Kidney (tissue), 14 donors: ENCODE results near the gene DOHH. TPM values are rescaled to one million over a fixed set of nuclear protein-coding genes. Genes with fewer than 3 reads are reported as not detected.

ENCODE experiments used
- DNase-seq, 5 donors: peaks; one replicate each; pipeline ENCODE4 v3.0.0-alpha.2; 2013 to 2020
- FAIRE-seq: peaks from 2 replicates; lab custom pipeline; 2012; peaks lifted over from hg19 to GRCh38; lab: Jason Lieb, UNC
- H3K27ac ChIP-seq, 2 donors: one replicate each; pipeline ENCODE4 v1.7.0; 2013; ENCODE audit warnings: low read depth in 2 of 2, low read length in 2 of 2, inconsistent platforms in 1 of 2
- H3K27me3 ChIP-seq: one replicate; pipeline ENCODE4 v1.7.1; 2013; ENCODE audit warnings: low read length, inconsistent platforms; ENCODE audit not compliant: control insufficient read depth, insufficient read depth
- H3K36me3 ChIP-seq, 3 donors: one replicate each; pipeline versions ENCODE4 v1.7.0 to v1.7.1; 2013; ENCODE audit warnings: low read length in 3 of 3, control low read depth in 1 of 3, inconsistent platforms in 1 of 3; ENCODE audit not compliant: insufficient read depth in 3 of 3, control insufficient read depth in 2 of 3
- H3K4me1 ChIP-seq, 3 donors: one replicate each; pipeline versions ENCODE4 v1.7.0 to v1.7.1; 2013; ENCODE audit warnings: low read length in 3 of 3, inconsistent platforms in 1 of 3, low read depth in 1 of 3; ENCODE audit not compliant: control insufficient read depth in 2 of 3, insufficient read depth in 2 of 3
- H3K4me3 ChIP-seq, 3 donors: one replicate each; pipeline versions ENCODE4 v1.7.0 to v1.8.1; 2013; ENCODE audit warnings: low read length in 3 of 3, control low read depth in 1 of 3, inconsistent platforms in 1 of 3
- H3K9ac ChIP-seq, 3 donors: one replicate each; pipeline versions ENCODE4 v1.7.0 to v1.7.1; 2013; ENCODE audit warnings: low read length in 3 of 3, control low read depth in 1 of 3, inconsistent platforms in 1 of 3
- H3K9me3 ChIP-seq, 3 donors: one replicate each; pipeline versions ENCODE4 v1.7.0 to v1.7.1; 2013; ENCODE audit warnings: low read length in 3 of 3, control low read depth in 1 of 3, inconsistent platforms in 1 of 3; ENCODE audit not compliant: control insufficient read depth in 2 of 3, insufficient read depth in 1 of 3
- intact Hi-C: fragments of 100-400 bp; cut with DNase I; formaldehyde crosslinking; loops from one replicate; pipeline ENCODE4 v1.11.1; 2022
- polyA plus RNA-seq: library from polyadenylated mRNA; stranded (reverse); fragments of 350-450 nt; fragmentation: Illumina TruSeq; extraction: RNeasy Lipid Tissue Mini Kit (QIAGEN cat#74804); gene quantifications from one replicate; pipeline ENCODE4 v1.2.3, GENCODE V29; 2014; ENCODE audit warnings: low read depth, low replicate concordance; ENCODE audit not compliant: insufficient read depth
- total RNA-seq: library from RNA; stranded (reverse); fragmentation: NEBNext Ultra II Directional; extraction: Animal tissue kit (Norgen Biotek cat#: 25700); gene quantifications from one replicate; pipeline ENCODE4 v1.2.1, GENCODE V29; 2021
- TF ChIP-seq, protein P1 (sequence below): IDR thresholded peaks from 3 replicates; pipeline ENCODE4 v1.5.1; 2012; ENCODE audit warnings: mild to moderate bottlenecking, moderate library complexity, borderline replicate concordance; ENCODE audit not compliant: insufficient read depth; ENCODE audit errors: extremely low read depth
- donor health status: control.
- donor health status: control.
- donor health status: control.
- donor health status: control.
- donor health status: control.
- donor health status: DM: yes; HTN: yes; CAD: no.
- donor health status: Normal renal cell carcinoma (clear cell type).

DOHH gene
- total and polyA plus RNA-seq, 2 donors from 2014 or later, result 12.2 to 20.2 TPM

- H3K36me3 ChIP-seq, result peaks cover 4 to 22% (median 8%) of the 10 kb centered on the region in 3 donors
- FAIRE-seq, result no peak
- TF ChIP-seq, protein P1, sequence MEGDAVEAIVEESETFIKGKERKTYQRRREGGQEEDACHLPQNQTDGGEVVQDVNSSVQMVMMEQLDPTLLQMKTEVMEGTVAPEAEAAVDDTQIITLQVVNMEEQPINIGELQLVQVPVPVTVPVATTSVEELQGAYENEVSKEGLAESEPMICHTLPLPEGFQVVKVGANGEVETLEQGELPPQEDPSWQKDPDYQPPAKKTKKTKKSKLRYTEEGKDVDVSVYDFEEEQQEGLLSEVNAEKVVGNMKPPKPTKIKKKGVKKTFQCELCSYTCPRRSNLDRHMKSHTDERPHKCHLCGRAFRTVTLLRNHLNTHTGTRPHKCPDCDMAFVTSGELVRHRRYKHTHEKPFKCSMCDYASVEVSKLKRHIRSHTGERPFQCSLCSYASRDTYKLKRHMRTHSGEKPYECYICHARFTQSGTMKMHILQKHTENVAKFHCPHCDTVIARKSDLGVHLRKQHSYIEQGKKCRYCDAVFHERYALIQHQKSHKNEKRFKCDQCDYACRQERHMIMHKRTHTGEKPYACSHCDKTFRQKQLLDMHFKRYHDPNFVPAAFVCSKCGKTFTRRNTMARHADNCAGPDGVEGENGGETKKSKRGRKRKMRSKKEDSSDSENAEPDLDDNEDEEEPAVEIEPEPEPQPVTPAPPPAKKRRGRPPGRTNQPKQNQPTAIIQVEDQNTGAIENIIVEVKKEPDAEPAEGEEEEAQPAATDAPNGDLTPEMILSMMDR, result no peak
Observed at GRCh38 chr19:3441089-3441985, 59.1 kb downstream of the DOHH start.

More at GRCh38 chr19:3441089-3441985, 59.1 kb downstream of the DOHH start:
- Histone ChIP-seq H3K4me1 (peaks cover 0 to 13% (median 4%) of the 10 kb centered on the region in 3 donors), H3K9ac (peak overlapping the region in 1 of 3 donors; percentile 34), H3K27me3 (no peaks in the 10 kb centered on the region), H3K9me3 (no peaks in the 10 kb centered on the region), H3K27ac (peak overlapping the region; percentile 22 to 41), H3K4me3 (no peak overlapping the region)
- intact Hi-C loops, result no loop called here
- DNase-seq, result peak in 2 of 5 donors; percentile 29 to 78

Other genes with a start within 250 kb of the DOHH start
- 173 TPM for gene NFIC, start 134.1 kb downstream of the DOHH start, total RNA-seq
- gene NFIC, start 134.1 kb downstream of the DOHH start, polyA plus RNA-seq, result 20.3 TPM
- 49.8 TPM for gene SMIM24, start 20.1 kb downstream of the DOHH start, total RNA-seq
- gene SMIM24, start 20.1 kb downstream of the DOHH start, polyA plus RNA-seq, result 1,108 TPM
- not detected for gene SMIM44, start 17.2 kb downstream of the DOHH start, total RNA-seq
- gene SMIM44, start 17.2 kb downstream of the DOHH start, polyA plus RNA-seq, result not detected
- gene FZR1, start 5.6 kb upstream of the DOHH start, total RNA-seq, result 48.0 TPM
- 28.4 TPM for gene FZR1, start 5.6 kb upstream of the DOHH start, polyA plus RNA-seq
- 9.2 TPM for gene TEKTIP1, start 38.5 kb upstream of the DOHH start, total RNA-seq
- gene TEKTIP1, start 38.5 kb upstream of the DOHH start, polyA plus RNA-seq, result 1.2 TPM
- 124 TPM for gene MFSD12, start 56.9 kb upstream of the DOHH start, total RNA-seq
- gene MFSD12, start 56.9 kb upstream of the DOHH start, polyA plus RNA-seq, result 113 TPM
- 69.7 TPM for gene HMG20B, start 72.3 kb upstream of the DOHH start, total RNA-seq
- 82.6 TPM for gene HMG20B, start 72.3 kb upstream of the DOHH start, polyA plus RNA-seq
- gene GIPC3, start 84.8 kb upstream of the DOHH start, total RNA-seq, result 2.1 TPM
- gene GIPC3, start 84.8 kb upstream of the DOHH start, polyA plus RNA-seq, result 2.1 TPM
- 6.7 TPM for gene TBXA2R, start 106.2 kb upstream of the DOHH start, total RNA-seq
- gene TBXA2R, start 106.2 kb upstream of the DOHH start, polyA plus RNA-seq, result 8.8 TPM
- 23.9 TPM for gene CACTIN, start 126.1 kb upstream of the DOHH start, total RNA-seq
- gene CACTIN, start 126.1 kb upstream of the DOHH start, polyA plus RNA-seq, result 11.6 TPM
- 35.6 TPM for gene PIP5K1C, start 199.8 kb upstream of the DOHH start, total RNA-seq
- 11.2 TPM for gene PIP5K1C, start 199.8 kb upstream of the DOHH start, polyA plus RNA-seq
- gene TJP3, start 207.7 kb upstream of the DOHH start, total RNA-seq, result 26.5 TPM
- gene TJP3, start 207.7 kb upstream of the DOHH start, polyA plus RNA-seq, result 32.5 TPM